Spleen (tissue), 7 donors: ENCODE measurements around the gene LUC7L3.

ENCODE experiments used
- POLR2AphosphoS5 ChIP-seq, 3 donors: sonication (generic); formaldehyde crosslinking; IDR thresholded peaks; one replicate each; pipeline ENCODE4 v1.5.1; 2017; ENCODE audit warnings: antibody characterized with exemption in 3 of 3
- TF ChIP-seq, protein P1 (sequence below), 11 experiments: fragments of 200-600 bp in 7 of 11; fragments of 450-650 bp in 4 of 11; sonication (generic) in 4 of 11; IDR thresholded peaks in 8 of 11; conservative IDR thresholded peaks in 3 of 11; 1 replicate in 7 of 11; 2 replicates in 4 of 11; pipeline versions ENCODE4 v1.4.0 to v1.8.0; 2016 to 2021; ENCODE audit warnings: antibody characterized with exemption in 11 of 11, inconsistent platforms in 4 of 11, mild to moderate bottlenecking in 1 of 11
- donor health status: DM: no; HTN: no; CAD: no; lungs with moderate emphysema.
- donor health status: DM: no; HTN: no; CAD: no.
- donor health status: DM: no; HTN: no; CAD: no.

DNA sequence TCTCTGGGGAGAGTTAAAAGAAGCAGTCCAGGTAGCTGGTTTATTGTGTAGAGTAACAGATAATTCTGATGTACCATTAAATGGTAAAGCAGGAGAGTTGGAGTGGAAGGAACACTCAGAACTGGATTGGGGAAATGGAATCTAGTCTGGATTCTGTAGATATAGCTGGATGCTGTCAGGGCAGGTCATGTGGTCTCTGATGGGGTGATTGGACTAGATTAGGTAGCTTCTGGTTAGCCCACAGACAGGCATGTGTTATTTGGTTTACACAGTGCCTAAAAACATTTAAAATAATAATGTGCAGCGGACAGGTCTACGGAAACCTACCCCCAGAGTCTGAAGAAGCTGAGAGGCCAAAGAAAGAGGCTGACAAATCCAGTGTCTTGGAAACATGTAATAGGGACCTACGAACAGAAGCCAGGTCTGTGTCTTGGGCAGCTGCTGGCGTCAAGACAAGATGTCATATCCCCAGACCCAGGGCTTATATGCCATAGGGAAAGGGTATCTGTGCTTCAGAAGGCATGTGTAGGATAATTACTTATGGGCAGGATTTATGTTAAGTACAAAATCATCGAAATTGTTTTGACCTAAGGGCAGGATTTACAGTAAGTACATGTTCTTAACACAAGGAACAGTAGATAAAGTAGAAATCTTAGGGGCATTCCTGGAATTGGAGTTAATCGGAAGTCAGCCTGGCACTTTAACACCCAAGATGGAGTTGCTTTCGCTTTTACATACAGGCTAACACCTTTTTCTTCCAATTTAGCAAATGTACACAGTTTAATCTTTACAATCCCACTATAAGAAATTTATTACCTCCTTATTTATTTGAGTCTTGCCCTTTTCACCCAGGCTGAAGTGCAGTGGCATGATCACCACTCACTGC lies 12.4 kb downstream of the LUC7L3 start:
- TF ChIP-seq, protein P1, sequence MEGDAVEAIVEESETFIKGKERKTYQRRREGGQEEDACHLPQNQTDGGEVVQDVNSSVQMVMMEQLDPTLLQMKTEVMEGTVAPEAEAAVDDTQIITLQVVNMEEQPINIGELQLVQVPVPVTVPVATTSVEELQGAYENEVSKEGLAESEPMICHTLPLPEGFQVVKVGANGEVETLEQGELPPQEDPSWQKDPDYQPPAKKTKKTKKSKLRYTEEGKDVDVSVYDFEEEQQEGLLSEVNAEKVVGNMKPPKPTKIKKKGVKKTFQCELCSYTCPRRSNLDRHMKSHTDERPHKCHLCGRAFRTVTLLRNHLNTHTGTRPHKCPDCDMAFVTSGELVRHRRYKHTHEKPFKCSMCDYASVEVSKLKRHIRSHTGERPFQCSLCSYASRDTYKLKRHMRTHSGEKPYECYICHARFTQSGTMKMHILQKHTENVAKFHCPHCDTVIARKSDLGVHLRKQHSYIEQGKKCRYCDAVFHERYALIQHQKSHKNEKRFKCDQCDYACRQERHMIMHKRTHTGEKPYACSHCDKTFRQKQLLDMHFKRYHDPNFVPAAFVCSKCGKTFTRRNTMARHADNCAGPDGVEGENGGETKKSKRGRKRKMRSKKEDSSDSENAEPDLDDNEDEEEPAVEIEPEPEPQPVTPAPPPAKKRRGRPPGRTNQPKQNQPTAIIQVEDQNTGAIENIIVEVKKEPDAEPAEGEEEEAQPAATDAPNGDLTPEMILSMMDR (IDR thresholded peaks at IDR 0.05 in 8 of 11, conservative IDR thresholded peaks at IDR 0.05 in 3 of 11), result no peak
- TF ChIP-seq POLR2AphosphoS5 (IDR thresholded peaks at IDR 0.05), result no peak
